Thyroid gland (tissue), 4 donors: ENCODE results near the gene SYNDIG1L.

Experiments
- CTCF ChIP-seq, 6 experiments: fragments of 200-600 bp in 3 of 6; fragments of 450-650 bp in 3 of 6; sonication (generic) in 3 of 6; IDR thresholded peaks; one replicate each; pipeline ENCODE4 v1.5.1; 2016 to 2019; ENCODE audit warnings: antibody characterized with exemption in 6 of 6, mild to moderate bottlenecking in 2 of 6, inconsistent platforms in 1 of 6, moderate library complexity in 1 of 6
- POLR2A ChIP-seq, 2 donors: fragments of 450-650 bp; IDR thresholded peaks; one replicate each; pipeline ENCODE4 v1.6.1; 2017; ENCODE audit warnings: antibody characterized with exemption in 2 of 2, mild to moderate bottlenecking in 2 of 2, moderate library complexity in 1 of 2

GRCh38 chr14:74382231-74382630, 43.8 kb downstream of the SYNDIG1L start:
- TF ChIP-seq POLR2A (IDR thresholded peaks at IDR 0.05), result no peak
- no peak for TF ChIP-seq CTCF (IDR thresholded peaks at IDR 0.05)
